Mucosa of descending colon (tissue), 3 donors: Measurements from ENCODE around the gene TMCC1. TPM values are rescaled to one million over a fixed set of nuclear protein-coding genes. Genes with fewer than 3 reads are reported as not detected.
"Not testable (repeated sequence)": the region's sequence is repeated elsewhere in the genome, so short reads cannot be mapped to it uniquely, and the experiment has no call there.

Source experiments
- ATAC-seq: fragments of 200-7000 bp; cut with Tn5 transposase; one replicate; pipeline ENCODE4 v1.9.1; 2020; ENCODE audit warnings: mild to moderate bottlenecking, moderate library complexity
- DNase-seq, 3 donors: peaks; one replicate each; pipeline ENCODE4 v3.0.0-alpha.2; 2020
- H3K36me3 ChIP-seq: fragments of 200-600 bp; one replicate; pipeline ENCODE4 v1.8.0; 2021; ENCODE audit warnings: low read depth, mild to moderate bottlenecking
- H3K4me1 ChIP-seq: fragments of 200-600 bp; one replicate; pipeline ENCODE4 v1.8.0; 2021; ENCODE audit warnings: low read depth, mild to moderate bottlenecking
- H3K4me3 ChIP-seq: fragments of 200-600 bp; one replicate; pipeline ENCODE4 v1.8.0; 2021; ENCODE audit warnings: mild to moderate bottlenecking
- H3K9me3 ChIP-seq: fragments of 200-600 bp; one replicate; pipeline ENCODE4 v1.8.0; 2021; ENCODE audit warnings: mild to moderate bottlenecking
- CTCF ChIP-seq: fragments of 200-600 bp; IDR thresholded peaks from one replicate; pipeline ENCODE4 v1.8.0; 2022; ENCODE audit warnings: antibody characterized with exemption, mild to moderate bottlenecking
- intact Hi-C, 2 donors: fragments of 100-400 bp; cut with DNase I in 1 of 2; cut with micrococcal nuclease in 1 of 2; formaldehyde crosslinking; loops; one replicate each; pipeline versions ENCODE4 v1.11.0 to v1.11.1; 2022; cut with DNase I, micrococcal nuclease
- total RNA-seq, 3 donors: library from RNA; stranded (reverse); fragmentation: NEBNext Ultra II Directional in 2 of 3; extraction: Animal tissue kit (Norgen Biotek cat#: 25700) in 2 of 3; gene quantifications; one replicate each; pipeline versions ENCODE4 v1.2.1 to v1.2.4, GENCODE V29; 2021 to 2023
- donor health status: DM: no; HTN: no; CAD: no; lungs with moderate emphysema.
- donor health status: DM: no; HTN: no; CAD: no.
- donor health status: DM: no; HTN: yes; CAD: no.

Gene TMCC1
- total RNA-seq, 3 donors from 2014 or later, result 28.6 to 58.7 (median 28.9) TPM

GRCh38 chr3:129835198-129835597, 58.3 kb downstream of the TMCC1 start:
- H3K9me3 ChIP-seq, result no peaks in the 10 kb centered on the region
- TF ChIP-seq CTCF, result no peak
- intact Hi-C loops, result no loop called here
- H3K4me1 ChIP-seq, result no peaks in the 10 kb centered on the region
- no peaks in the 10 kb centered on the region for H3K36me3 ChIP-seq
- ATAC-seq (no peak), DNase-seq (no peak)
- H3K4me3 ChIP-seq, result no peak overlapping the region

GRCh38 chr3:129834580-129834979, 58.9 kb downstream of the TMCC1 start:
- ATAC-seq (no peak), DNase-seq (no peak)
- no peak for TF ChIP-seq CTCF
- Histone ChIP-seq H3K4me3 (no peak overlapping the region), H3K36me3 (no peaks in the 10 kb centered on the region), H3K4me1 (no peaks in the 10 kb centered on the region), H3K9me3 (no peaks in the 10 kb centered on the region)
- intact Hi-C loops, result loop anchor here in 1 of 2 donors (5.0 kb wide), 1 partner anchor 182 kb away; no protein-coding TSS in a partner anchor

- intact Hi-C loops, result loop anchor here in 1 of 2 donors (5.0 kb wide), 1 partner anchor 180 kb away; no protein-coding TSS in a partner anchor
- H3K36me3 ChIP-seq, H3K9me3 ChIP-seq, H3K4me1 ChIP-seq, H3K4me3 ChIP-seq: not testable (repeated sequence)
- ATAC-seq (peak; percentile 67), DNase-seq (peak in 1 of 3 donors; percentile 34)
These were observed 61.6 kb downstream of the TMCC1 start for GRCh38 chr3:129831942-129832341.

GRCh38 chr3:129831503-129831902, 62.0 kb downstream of the TMCC1 start:
- TF ChIP-seq CTCF, result no peak
- H3K9me3 ChIP-seq, result no peaks in the 10 kb centered on the region
- H3K36me3 ChIP-seq, result no peaks in the 10 kb centered on the region
- no peak for ATAC-seq
- H3K4me3 ChIP-seq, result no peak overlapping the region
- DNase-seq, result no peak
- intact Hi-C loops, result loop anchor here in 1 of 2 donors (5.0 kb wide), 1 partner anchor 179 kb away; no protein-coding TSS in a partner anchor
- H3K4me1 ChIP-seq, result no peaks in the 10 kb centered on the region

GRCh38 chr3:129829640-129830039, 63.9 kb downstream of the TMCC1 start:
- intact Hi-C loops, result loop anchor here (5.0 kb wide), 2 partner anchors 177 to 337 kb away; no protein-coding TSS in a partner anchor
- TF ChIP-seq CTCF, result peak; percentile 15
- peak; percentile 79 for ATAC-seq
- no peaks in the 10 kb centered on the region for H3K9me3 ChIP-seq
- no peak overlapping the region for H3K4me3 ChIP-seq
- DNase-seq, result peak in 1 of 3 donors; percentile 58
- no peaks in the 10 kb centered on the region for H3K36me3 ChIP-seq
- H3K4me1 ChIP-seq, result no peaks in the 10 kb centered on the region

- Histone ChIP-seq H3K36me3 (no peaks in the 10 kb centered on the region), H3K4me1 (no peaks in the 10 kb centered on the region), H3K4me3 (no peak overlapping the region), H3K9me3 (no peaks in the 10 kb centered on the region)
- TF ChIP-seq CTCF, result no peak
- peak; percentile 10 to 57 (median 31) for DNase-seq
- ATAC-seq, result peak; percentile 65
- intact Hi-C loops, result loop anchor here (5.0 kb wide), 2 partner anchors 175 to 335 kb away; no protein-coding TSS in a partner anchor
These were observed 65.7 kb downstream of the TMCC1 start for GRCh38 chr3:129827765-129828164.
